H54 (cell line): ENCODE data around the gene NCKAP5.
A peak's percentile ranks its signal among the peaks of the same experiment; 100 is the strongest.

Experiments
- DNase-seq: peaks from one replicate; pipeline ENCODE4 v3.0.0; 2011; ENCODE audit warnings: low spot score, mixed read lengths; ENCODE audit not compliant: insufficient read length
- FAIRE-seq: peaks from 3 replicates; lab custom pipeline; 2011; peaks lifted over from hg19 to GRCh38; lab: Jason Lieb, UNC
- POLR2A ChIP-seq: IDR thresholded peaks from 2 replicates; pipeline ENCODE4 v1.6.1; 2011; ENCODE audit warnings: low read depth, mild to moderate bottlenecking, low read length

Gene NCKAP5

GRCh38 chr2:132804051-132804450 is 764.2 kb downstream of the NCKAP5 start:
- FAIRE-seq: peak; percentile 6
- no peak for TF ChIP-seq POLR2A

GRCh38 chr2:132798341-132798740 is 769.9 kb downstream of the NCKAP5 start:
- FAIRE-seq: no peak
- TF ChIP-seq POLR2A: no peak
- no peak for DNase-seq

More at GRCh38 chr2:132804051-132804450, 764.2 kb downstream of the NCKAP5 start:
- no peak for DNase-seq

GRCh38 chr2:132797556-132797955 is 770.7 kb downstream of the NCKAP5 start:
- TF ChIP-seq POLR2A: no peak
- FAIRE-seq (no peak), DNase-seq (no peak)

GRCh38 chr2:132797071-132797470 is 771.2 kb downstream of the NCKAP5 start:
- DNase-seq (no peak), FAIRE-seq (no peak)
- no peak for TF ChIP-seq POLR2A

GRCh38 chr2:132795220-132795619 is 773.0 kb downstream of the NCKAP5 start:
- no peak for DNase-seq
- no peak for FAIRE-seq
- TF ChIP-seq POLR2A: no peak

- DNase-seq (no peak), FAIRE-seq (no peak)
- no peak for TF ChIP-seq POLR2A
Observed at GRCh38 chr2:132793532-132793931, 774.7 kb downstream of the NCKAP5 start.

GRCh38 chr2:132790207-132790785 is 778.0 kb downstream of the NCKAP5 start:
- no peak for TF ChIP-seq POLR2A
- DNase-seq (no peak), FAIRE-seq (no peak)

- no peak for DNase-seq
- no peak for FAIRE-seq
- no peak for TF ChIP-seq POLR2A
Observed at GRCh38 chr2:132789066-132789465, 779.2 kb downstream of the NCKAP5 start.

- TF ChIP-seq POLR2A: no peak
- FAIRE-seq (no peak), DNase-seq (no peak)
Observed at GRCh38 chr2:132788310-132788838, 779.9 kb downstream of the NCKAP5 start.

GRCh38 chr2:132783883-132784282 is 784.4 kb downstream of the NCKAP5 start:
- no peak for DNase-seq
- FAIRE-seq: no peak
- no peak for TF ChIP-seq POLR2A

- FAIRE-seq: no peak
- TF ChIP-seq POLR2A: no peak
Observed at GRCh38 chr2:132782176-132782783, 786.0 kb downstream of the NCKAP5 start.

GRCh38 chr2:132780651-132781050 is 787.6 kb downstream of the NCKAP5 start:
- DNase-seq (no peak), FAIRE-seq (no peak)
- TF ChIP-seq POLR2A: no peak

More at GRCh38 chr2:132782176-132782783, 786.0 kb downstream of the NCKAP5 start:
- DNase-seq: no peak

GRCh38 chr2:132779206-132779721 is 789.0 kb downstream of the NCKAP5 start:
- no peak for TF ChIP-seq POLR2A
- DNase-seq (no peak), FAIRE-seq (no peak)

GRCh38 chr2:132776287-132776686 is 792.0 kb downstream of the NCKAP5 start:
- FAIRE-seq: no peak
- no peak for TF ChIP-seq POLR2A
- no peak for DNase-seq
